ENCODE data around the gene DERL2. TPM values are rescaled to one million over a fixed set of nuclear protein-coding genes. Genes with fewer than 3 reads are reported as not detected.

DERL2 gene
- total RNA-seq, 1 donor, result 45.3 TPM

- TF ChIP-seq CTCF (IDR thresholded peaks at IDR 0.05; ENCODE audit: insufficient read depth, low read depth, low read length), result no peak
- no peak for DNase-seq (ENCODE audit: low read depth)
- no peak overlapping the region for H3K4me3 ChIP-seq (ENCODE audit: low read depth, low read length)
Observed at GRCh38 chr17:5513628-5514027, 27.6 kb upstream of the DERL2 start.

GRCh38 chr17:5511401-5512225 lies 25.6 kb upstream of the DERL2 start:
- TF ChIP-seq CTCF (IDR thresholded peaks at IDR 0.05; ENCODE audit: insufficient read depth, low read depth, low read length), result no peak
- H3K4me3 ChIP-seq (ENCODE audit: low read depth, low read length), result no peak overlapping the region
- peak; percentile 12 for DNase-seq (ENCODE audit: low read depth)

- no peak overlapping the region for H3K4me3 ChIP-seq (ENCODE audit: low read depth, low read length)
- no peak for DNase-seq (ENCODE audit: low read depth)
- no peak for TF ChIP-seq CTCF (IDR thresholded peaks at IDR 0.05; ENCODE audit: insufficient read depth, low read depth, low read length)
Observed at GRCh38 chr17:5510771-5511170, 24.8 kb upstream of the DERL2 start.

GRCh38 chr17:5509482-5509881 lies 23.5 kb upstream of the DERL2 start:
- TF ChIP-seq CTCF (IDR thresholded peaks at IDR 0.05; ENCODE audit: insufficient read depth, low read depth, low read length), result no peak
- no peak overlapping the region for H3K4me3 ChIP-seq (ENCODE audit: low read depth, low read length)
- peak; percentile 19 for DNase-seq (ENCODE audit: low read depth)

- DNase-seq (ENCODE audit: low read depth), result no peak
- no peak for TF ChIP-seq CTCF (IDR thresholded peaks at IDR 0.05; ENCODE audit: insufficient read depth, low read depth, low read length)
Observed at GRCh38 chr17:5508810-5509209, 22.8 kb upstream of the DERL2 start.

GRCh38 chr17:5506307-5506706 lies 20.3 kb upstream of the DERL2 start:
- H3K4me3 ChIP-seq (ENCODE audit: low read depth, low read length), result no peak overlapping the region
- DNase-seq (ENCODE audit: low read depth), result no peak
- no peak for TF ChIP-seq CTCF (IDR thresholded peaks at IDR 0.05; ENCODE audit: insufficient read depth, low read depth, low read length)

More at GRCh38 chr17:5508810-5509209, 22.8 kb upstream of the DERL2 start:
- H3K4me3 ChIP-seq (ENCODE audit: low read depth, low read length), result no peak overlapping the region

Measured in fibroblast of villous mesenchyme (primary cell).